PC-3 (cell line): Measurements from ENCODE around the gene HTRA2.

Experiments
- EZH2 ChIP-seq: fragments of 300-600 bp; sonication (generic); IDR thresholded peaks from one replicate; pipeline ENCODE4 v1.6.1; 2017; ENCODE audit warnings: antibody characterized with exemption, mild to moderate bottlenecking, low read length; ENCODE audit not compliant: unreplicated experiment
- EZH2phosphoT487 ChIP-seq: fragments of 300-600 bp; sonication (generic); IDR thresholded peaks from 2 replicates; pipeline ENCODE4 v1.6.1; 2018; ENCODE audit warnings: mild to moderate bottlenecking, antibody characterized with exemption, low read length, borderline replicate concordance
- TF ChIP-seq, protein P1 (sequence below): fragments of 300-600 bp; sonication (generic); conservative IDR thresholded peaks from 2 replicates; pipeline ENCODE4 v1.5.1; 2017; ENCODE audit warnings: antibody characterized with exemption, low read depth, mild to moderate bottlenecking, low read length

GRCh38 chr2:74532222-74532621, 2.5 kb downstream of the HTRA2 start:
- TF ChIP-seq, protein P1, sequence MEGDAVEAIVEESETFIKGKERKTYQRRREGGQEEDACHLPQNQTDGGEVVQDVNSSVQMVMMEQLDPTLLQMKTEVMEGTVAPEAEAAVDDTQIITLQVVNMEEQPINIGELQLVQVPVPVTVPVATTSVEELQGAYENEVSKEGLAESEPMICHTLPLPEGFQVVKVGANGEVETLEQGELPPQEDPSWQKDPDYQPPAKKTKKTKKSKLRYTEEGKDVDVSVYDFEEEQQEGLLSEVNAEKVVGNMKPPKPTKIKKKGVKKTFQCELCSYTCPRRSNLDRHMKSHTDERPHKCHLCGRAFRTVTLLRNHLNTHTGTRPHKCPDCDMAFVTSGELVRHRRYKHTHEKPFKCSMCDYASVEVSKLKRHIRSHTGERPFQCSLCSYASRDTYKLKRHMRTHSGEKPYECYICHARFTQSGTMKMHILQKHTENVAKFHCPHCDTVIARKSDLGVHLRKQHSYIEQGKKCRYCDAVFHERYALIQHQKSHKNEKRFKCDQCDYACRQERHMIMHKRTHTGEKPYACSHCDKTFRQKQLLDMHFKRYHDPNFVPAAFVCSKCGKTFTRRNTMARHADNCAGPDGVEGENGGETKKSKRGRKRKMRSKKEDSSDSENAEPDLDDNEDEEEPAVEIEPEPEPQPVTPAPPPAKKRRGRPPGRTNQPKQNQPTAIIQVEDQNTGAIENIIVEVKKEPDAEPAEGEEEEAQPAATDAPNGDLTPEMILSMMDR: peak; percentile 68
- TF ChIP-seq EZH2: no peak
- TF ChIP-seq EZH2phosphoT487: no peak
